Frontal cortex (tissue), 4 donors: Measurements from ENCODE around the gene FIBP. TPM values are rescaled to one million over a fixed set of nuclear protein-coding genes. Genes with fewer than 3 reads are reported as not detected.

Experiments
- DNase-seq, 2 donors: peaks; one replicate each; pipeline ENCODE4 v3.0.0; 2012; ENCODE audit warnings: low spot score in 2 of 2
- FAIRE-seq: peaks from 2 replicates; lab custom pipeline; 2012; peaks lifted over from hg19 to GRCh38; lab: Jason Lieb, UNC
- total RNA-seq: library from RNA; depleted of rRNA; stranded (reverse); fragments of >200 nt; gene quantifications from one replicate; pipeline ENCODE4 v1.2.3, GENCODE V29; 2014
- donor health status: control.
- donor health status: control.
- donor health status: control.

Gene FIBP
- 154 TPM for total RNA-seq

GRCh38 chr11:65888163-65888814 lies at the start of gene FIBP:
Gene FIBP (minus strand): TSS chr11:65888471. CDS start chr11:65888418, 53 bp downstream.
- FAIRE-seq = no peak
- peak; percentile 97 to 98 for DNase-seq

DNA sequence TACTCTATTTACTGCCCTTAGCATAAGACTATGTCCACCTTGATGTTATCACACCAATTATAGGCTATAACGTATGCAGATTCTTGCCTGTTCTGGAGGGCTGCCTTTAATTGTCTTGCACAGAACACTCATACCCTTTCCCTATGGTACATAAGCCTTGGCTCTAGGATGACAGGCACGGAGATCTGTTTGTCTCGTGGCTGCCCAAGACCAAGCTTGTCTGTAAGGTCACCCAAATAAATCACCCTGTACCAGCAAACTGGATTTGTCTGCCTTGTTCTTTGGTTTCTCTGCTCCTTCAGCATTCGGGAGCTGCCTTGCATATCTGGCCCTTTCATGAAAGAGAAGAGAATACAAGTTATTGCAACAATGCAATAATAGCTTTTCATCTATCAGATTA lies 49.5 kb upstream of the FIBP start:
- no peak for DNase-seq

DNA sequence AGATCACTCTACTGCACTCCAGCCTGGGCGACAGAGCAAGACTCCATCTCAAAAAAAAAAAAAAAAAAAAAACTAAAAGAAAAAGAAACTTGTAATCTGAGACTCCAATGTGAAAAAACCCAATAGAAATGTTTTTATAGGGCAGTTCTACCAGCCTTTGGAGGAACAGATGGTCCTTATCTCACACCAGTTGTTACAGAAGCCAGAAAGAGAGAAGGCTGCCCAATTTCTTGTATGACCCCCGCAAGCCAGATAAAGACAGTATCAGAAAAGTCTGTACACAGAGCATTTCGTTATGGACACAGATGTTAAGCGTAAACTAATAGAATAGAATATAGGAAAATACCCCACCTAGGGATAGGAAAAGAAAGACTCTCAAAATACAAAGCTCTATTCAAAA lies 45.7 kb upstream of the FIBP start:
- DNase-seq = no peak

More for the DNA sequence above, 49.5 kb upstream of the FIBP start:
- FAIRE-seq = no peak

GRCh38 chr11:65932558-65932919 lies 44.3 kb upstream of the FIBP start:
- no peak for FAIRE-seq
- no peak for DNase-seq

More for the DNA sequence above, 45.7 kb upstream of the FIBP start:
- no peak for FAIRE-seq

DNA sequence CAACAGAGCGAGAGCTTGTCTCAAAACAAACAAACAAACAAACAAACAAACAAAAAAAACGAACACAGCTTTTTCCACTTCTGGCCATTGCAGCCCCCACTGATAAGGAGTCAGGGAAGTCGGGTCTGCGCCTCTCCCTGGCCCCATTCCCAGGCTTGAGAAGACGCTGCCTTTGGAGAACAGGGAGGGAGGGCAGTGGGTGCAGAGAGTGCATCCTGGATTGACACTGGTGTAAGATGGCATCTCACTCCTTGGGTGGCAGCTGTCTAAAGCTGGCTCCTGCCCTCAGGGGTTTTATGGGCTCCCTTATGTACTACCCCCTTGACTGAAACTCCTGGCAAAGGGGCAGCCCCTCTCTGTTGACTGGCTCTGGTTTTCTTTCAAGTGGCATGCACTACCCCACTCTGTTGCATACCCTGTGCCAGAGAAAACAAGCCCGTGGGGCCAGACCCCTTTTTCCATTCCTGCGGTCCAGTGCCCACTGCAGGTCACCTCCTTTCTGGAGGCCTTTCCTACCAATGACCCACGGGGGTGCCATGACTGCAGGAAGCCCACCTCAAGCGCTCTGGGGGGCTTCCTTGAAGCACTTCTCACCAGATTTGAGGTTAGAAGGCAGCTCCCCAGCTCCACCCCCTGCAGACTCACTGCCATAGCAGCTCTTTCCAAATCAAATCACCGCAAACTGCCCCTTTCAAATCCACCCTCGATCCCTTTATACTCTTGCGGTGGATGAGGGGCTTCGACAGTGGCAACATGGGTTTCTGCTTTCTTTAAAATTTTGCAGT lies 43.7 kb upstream of the FIBP start:
- FAIRE-seq (no peak), DNase-seq (no peak)

GRCh38 chr11:65928667-65929066 lies 40.4 kb upstream of the FIBP start:
- DNase-seq (no peak), FAIRE-seq (no peak)

DNA sequence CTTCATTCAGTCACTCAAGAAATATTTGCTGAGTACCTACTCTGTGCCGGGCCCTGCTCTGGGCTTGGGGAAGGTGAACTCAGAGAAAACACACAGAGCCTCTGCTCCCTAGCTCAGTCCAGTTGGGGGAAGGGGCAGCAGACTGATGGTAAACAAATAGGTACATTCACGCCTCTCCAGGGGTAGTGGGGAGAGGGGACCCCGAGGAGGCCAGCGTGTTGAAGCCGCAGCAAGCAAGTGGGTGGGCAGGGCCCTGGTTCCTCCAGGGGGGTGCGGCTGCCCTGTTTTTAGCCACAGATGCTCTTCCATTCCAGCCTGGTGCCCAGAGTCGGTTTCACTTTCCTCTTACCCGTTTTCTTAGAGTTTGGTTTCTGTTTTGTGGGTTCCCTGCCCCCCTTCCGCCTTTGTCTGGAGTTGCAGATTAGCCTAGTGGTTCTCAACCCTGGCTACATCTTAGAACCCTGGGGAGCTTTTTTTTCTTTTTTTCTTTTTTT lies 39.7 kb upstream of the FIBP start:
- DNase-seq (no peak), FAIRE-seq (no peak)

DNA sequence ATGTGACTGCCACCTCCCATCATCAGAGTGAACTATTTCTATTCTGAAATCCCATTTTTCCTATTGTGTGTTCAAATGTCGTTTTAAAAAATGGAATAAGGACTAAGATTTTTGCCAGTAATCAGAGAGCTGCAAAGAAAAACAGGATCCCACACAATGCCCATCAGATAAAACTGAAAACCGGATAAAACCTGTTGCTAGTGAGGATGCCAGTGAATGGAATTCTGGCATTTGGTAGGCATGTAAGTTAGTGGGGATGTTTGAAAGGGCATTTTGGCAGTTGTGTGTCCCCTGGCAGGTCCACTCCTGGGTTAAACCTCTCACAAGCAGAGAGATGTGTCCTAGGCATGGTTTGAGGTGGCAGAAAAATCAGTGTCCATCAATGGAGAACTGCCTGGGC lies 37.1 kb upstream of the FIBP start:
- DNase-seq (no peak), FAIRE-seq (no peak)

DNA sequence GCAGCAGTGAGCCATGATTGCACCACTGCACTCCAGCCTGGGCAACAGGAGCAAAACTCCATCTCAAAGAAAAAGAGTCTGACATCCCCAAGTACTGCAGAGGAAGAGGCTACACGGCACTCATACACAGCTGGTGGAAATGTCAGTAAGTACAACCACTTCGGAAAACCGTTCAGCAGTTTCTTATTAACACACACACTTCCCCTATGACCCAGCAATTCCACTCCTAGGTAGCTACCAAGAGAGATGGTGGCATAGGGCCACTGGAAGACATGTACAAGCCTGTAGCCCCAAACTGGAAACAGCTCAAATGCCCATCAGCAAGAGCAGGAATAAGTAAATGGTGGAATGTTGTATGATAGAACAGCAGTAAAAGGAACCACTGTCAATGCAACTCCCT lies 34.3 kb upstream of the FIBP start:
- FAIRE-seq (no peak), DNase-seq (no peak)

- FAIRE-seq = no peak
- DNase-seq = no peak
These were observed 33.6 kb upstream of the FIBP start for GRCh38 chr11:65921876-65922275.

DNA sequence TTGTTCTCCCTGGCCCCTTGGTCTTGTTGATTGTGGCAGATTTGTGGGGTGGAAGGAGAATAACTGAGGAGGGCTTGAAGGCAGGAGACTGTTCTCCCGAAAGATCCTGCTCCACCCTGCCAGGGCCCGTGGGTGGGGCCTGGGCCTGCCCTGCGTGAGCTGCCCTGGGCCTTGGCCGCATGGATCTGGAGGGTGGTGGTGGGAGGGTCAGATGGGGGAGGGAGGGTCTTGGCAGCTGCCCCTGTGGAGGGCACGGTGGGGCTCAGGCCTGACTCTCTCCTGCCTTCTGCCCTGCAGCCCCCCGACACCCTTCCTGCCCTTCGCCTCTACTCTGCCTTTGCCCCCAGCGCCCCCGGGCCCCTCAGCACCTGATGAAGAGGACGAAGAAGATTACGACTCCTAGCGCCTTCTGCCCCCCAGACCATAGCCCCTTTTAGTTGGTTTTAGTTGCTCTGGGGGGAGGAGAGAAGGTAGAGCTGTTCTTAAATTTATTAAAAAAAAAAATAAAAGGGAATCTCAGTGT lies 32.8 kb upstream of the FIBP start:
- no peak for DNase-seq
- FAIRE-seq = no peak

GRCh38 chr11:65920372-65920802 lies 32.1 kb upstream of the FIBP start:
- no peak for DNase-seq
- FAIRE-seq = no peak

DNA sequence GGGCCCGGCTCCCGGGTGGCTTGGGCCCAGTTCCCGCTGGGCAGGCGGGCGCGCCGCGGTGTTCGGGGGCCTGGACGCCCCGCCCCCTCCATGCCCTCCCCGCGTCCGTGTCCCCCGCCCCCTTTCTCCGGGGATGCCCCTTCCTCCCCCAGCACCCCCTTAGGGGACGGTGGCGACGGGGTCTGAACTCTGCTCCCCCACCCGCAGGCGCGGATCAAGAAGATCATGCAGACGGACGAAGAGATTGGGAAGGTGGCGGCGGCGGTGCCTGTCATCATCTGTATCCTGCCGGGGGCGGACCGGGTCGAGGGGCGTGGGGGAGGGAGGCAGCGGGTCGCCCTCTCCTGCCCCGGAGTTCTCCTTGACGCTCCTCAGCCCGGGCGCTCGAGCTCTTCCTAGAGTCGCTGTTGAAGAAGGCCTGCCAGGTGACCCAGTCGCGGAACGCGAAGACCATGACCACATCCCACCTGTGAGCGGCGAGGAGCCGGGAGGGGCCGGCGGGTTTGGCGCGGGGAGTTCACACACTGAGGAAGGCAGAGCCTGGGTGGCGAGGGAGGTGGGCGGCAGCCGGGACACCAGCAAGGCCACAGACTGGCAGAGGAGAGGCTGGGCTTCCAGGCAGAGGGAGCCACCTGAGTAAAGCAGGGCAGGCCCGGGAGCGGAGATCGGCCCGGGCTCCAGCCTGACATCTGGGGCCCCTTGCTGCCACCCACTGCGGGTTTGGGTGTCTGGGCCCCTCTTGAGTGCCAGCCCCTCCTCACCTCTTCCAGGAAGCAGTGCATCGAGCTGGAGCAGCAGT lies 31.5 kb upstream of the FIBP start:
- peak in 1 of 2 donors; percentile 50 for DNase-seq
- no peak for FAIRE-seq

DNA sequence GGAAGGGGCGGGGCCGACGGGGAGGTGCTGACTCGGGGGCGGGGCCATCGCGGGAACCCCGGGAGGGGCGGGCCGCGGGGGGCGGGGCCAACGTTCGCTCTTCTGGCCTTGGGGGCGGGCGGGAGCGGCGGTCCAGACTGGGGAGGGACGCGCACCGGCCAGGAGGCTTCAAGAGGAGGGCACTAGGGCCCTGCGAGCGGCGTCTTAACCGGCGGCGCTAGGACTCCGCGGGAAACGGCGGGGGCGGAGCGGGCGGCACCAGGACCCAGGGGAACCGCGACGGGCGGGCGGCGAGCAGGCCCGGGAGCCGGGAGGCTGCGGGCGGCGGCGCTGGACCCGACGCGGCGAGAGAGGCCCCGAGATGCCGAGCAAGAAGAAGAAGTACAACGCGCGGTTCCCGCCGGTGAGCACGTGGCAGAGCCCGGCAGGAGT lies 30.9 kb upstream of the FIBP start, which contains the start of gene DRAP1:
Gene DRAP1 (plus strand): TSS at position 286 of the 432 bp plus-strand sequence. CDS start 76 bp downstream, at position 362.
- DNase-seq (peak; percentile 100), FAIRE-seq (no peak)

DNA sequence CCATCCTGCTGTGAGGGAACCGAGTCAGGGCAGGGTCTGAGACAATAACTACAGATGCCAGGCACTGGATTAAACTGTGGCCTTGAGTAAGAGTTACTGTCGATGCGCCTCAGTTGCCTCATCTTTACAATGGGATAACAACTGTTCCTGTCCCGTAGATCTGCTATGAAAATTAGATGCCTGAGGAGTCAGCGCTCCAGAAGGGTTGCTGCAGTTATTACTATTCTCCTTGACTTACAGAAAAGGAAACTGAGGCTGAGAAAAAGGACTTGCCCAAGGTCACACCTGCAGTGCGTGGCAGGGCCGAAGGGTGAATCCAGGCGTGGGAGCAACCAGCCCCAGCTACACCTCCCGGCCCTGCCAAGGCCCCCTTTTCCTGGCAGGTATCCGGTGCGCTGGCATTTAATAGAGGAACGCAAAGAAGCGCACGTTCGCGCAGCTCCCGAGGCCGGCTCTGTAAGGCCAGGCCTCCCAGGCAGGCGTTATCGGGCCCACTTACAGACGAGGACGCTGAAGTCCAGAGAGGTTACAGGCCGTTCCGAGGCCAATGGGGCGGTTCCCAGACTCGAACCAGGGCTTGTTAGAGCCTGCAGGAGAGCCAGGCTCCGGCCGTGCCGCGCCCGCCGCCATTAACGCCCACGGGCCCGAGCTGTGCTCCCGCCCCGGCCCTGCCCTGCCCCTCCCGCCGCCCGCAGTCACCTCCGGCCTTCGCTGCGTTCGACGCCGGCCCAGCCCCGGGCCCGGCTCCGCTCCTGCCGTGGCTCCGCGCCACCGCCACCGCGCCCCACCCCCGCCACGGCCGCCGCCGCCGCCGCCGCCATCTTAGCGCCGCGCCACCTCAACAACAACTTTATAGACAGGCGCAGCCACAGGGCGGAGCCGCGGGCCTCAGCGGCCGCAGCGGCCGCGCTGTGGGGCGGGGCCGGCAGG lies 30.2 kb upstream of the FIBP start, which contains the start of gene C11orf68:
Gene C11orf68 (minus strand): TSS at position 852 of the 930 bp plus-strand sequence. CDS start 31 bp downstream, at position 821.
- DNase-seq = peak in 1 of 2 donors; percentile 52
- FAIRE-seq = no peak

GRCh38 chr11:65917434-65918210 lies 29.4 kb upstream of the FIBP start:
- FAIRE-seq = no peak
- no peak for DNase-seq

- FAIRE-seq (no peak), DNase-seq (no peak)
These were observed 28.8 kb upstream of the FIBP start for GRCh38 chr11:65917077-65917433.

- FAIRE-seq (no peak), DNase-seq (no peak)
These were observed 28.1 kb upstream of the FIBP start for GRCh38 chr11:65916391-65916790.
